ENCODE results near the gene ZBTB16.
"Not testable (repeated sequence)": the region's sequence is repeated elsewhere in the genome, so short reads cannot be mapped to it uniquely, and the experiment has no call there.

The ZBTB16 gene

DNA sequence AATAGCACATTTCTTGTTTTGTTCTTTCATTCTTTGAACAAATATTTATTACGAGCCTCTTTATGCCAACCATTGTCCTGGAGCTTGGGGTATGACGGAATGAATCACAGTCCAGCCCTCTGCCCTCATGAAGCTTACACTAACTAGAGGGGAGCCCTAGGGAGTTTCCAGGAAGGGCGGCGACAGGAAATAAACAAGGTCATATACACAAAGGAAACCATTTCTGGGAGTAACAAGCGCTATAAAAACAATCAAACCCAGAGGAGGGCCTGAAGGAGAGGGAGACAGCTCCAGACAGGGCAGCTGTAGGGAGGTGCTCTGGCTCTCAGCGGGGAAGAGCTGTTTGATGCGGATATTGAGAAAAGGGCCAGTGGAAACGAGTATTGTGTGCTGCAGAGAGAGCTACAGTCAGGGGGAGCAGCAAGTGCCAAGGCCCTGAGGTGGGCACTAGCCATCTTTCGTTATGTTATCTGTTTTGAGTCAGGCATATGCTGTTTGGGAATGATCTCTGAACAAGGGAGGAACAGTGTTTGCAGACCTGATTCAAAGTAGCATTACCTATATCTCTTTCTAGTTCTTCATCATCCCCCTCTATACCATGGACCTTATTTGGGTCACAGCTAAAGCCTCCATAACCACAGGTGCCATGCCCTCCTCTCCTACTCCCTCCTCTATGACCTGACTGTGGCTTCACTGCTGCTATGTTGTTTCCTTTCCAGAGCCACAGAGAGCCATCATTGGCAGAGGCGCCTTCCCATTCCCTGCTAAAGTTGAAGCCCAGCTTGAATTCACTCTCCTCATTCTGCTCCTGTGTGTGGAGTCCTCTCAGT lies 15.3 kb upstream of the ZBTB16 start:
- no peak for DNase-seq

DNA sequence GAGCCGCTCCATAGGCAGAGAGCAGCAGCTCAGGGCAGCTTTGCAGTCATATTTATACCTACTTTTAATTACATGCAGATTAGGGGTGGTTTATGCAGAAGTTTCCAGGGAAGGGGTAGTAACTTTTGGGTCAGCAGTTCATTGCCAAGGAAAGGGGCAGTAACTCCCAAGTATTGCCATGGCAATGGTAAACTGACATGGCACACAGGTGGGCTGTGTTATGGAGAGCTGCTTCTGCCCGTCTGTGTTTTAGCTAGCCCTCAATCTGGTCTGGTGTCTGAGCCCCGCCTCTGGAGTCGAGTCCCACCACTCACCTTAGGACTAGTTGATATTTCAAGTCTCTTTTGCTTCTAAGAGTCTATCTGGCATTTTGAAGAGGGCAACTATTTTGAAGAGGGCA lies 12.2 kb upstream of the ZBTB16 start:
- DNase-seq = no peak

DNA sequence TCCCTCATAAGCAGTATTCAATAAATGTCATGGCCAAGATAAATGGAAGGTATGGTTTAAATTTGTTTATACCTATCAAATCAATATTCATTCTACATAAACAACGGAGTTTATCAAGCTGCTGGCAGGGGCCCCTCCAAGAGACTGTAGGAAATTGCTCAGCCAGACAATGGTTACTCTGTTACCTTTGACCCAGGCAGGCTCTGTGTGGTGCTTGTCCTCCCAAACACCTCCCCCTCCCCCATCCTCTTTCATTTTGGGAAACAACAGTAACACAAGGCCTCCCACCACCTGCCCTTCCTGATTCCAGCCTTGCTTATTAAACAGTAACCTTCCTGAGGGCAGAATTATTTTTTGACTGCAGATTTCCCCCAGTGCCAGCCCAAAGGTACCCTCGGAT lies 10.5 kb upstream of the ZBTB16 start:
- no peak for DNase-seq

GRCh38 chr11:114049766-114050165 lies 9.7 kb upstream of the ZBTB16 start:
- not testable (repeated sequence) for DNase-seq

DNA sequence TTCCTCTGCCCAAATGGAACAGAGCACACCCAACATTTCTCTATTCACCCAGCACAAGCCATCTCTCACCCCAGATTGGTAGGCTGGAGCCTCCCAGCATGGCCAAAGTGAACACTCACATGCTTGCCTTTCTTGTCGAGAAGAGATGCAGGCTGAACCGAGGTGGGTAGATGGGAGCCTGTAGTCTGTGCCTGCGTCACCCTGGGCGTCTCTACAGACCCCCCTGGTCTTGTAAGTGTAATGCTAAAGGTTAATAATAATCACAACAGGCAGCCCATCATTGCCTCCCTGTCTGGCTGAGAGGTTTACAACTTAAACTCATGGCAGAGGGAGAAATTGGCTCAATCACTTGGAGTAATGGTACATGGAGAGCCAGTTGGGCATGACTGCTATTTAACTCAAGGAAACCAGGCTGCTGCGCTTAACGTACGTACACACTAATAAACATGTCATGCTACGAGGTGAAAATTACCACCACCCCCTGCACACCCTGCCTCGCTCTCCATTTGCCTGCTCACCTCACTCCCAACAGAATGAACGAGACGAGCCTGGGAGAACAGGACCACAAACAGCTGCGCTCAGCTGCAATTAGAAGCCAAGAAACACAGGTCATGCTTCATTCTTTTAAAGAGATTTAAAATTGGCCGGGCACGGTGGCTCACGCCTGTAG lies 9.1 kb upstream of the ZBTB16 start:
- DNase-seq = no peak

GRCh38 chr11:114051558-114051957 lies 8.0 kb upstream of the ZBTB16 start:
- DNase-seq = no peak

- no peak for DNase-seq
Observed at GRCh38 chr11:114052160-114052559, 7.4 kb upstream of the ZBTB16 start.

- no peak for DNase-seq
Observed at GRCh38 chr11:114053406-114053805, 6.1 kb upstream of the ZBTB16 start.

GRCh38 chr11:114054806-114055205 lies 4.7 kb upstream of the ZBTB16 start:
- DNase-seq = no peak

- no peak for DNase-seq
Observed at GRCh38 chr11:114056409-114056808, 3.1 kb upstream of the ZBTB16 start.

DNA sequence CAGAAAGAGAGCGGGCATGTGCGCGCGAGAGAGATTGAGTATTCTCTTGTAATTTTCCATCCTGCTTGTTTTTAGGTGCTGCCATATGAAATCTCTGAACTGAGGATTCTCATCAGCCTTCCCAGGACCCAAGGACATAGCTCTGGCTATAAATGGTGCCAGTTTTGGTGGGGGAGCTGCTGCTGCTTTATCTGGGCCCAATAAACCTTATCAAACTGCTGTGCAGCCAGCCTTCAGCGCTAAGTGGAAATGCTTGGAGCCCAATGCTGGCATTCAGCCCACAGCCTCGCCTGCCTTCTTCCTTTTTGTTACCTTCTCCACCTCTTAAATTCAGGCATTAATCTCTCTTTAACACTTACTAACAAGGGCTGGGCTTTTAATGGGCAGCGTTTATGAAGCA lies 2.4 kb upstream of the ZBTB16 start:
- no peak for DNase-seq

DNA sequence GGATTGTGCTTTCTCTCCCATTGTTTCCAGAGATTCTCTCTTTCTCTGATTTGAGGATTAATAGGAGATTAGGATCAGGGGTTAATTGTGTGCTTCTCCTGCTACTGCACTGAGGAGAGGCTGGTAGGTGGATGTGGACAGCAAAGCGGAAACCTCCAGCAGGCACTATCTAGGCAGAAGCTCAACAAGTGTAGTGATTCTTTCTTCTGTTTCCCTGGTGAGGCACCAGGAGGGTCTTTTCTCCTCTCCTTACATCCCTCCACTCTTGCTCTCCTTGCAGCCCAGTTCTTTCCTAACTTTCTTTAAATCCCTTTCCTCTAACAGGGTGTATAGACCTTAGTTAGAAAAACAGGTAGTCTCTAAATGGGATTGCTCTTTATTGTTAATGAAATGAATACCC lies 1.9 kb upstream of the ZBTB16 start:
- no peak for DNase-seq

- DNase-seq = no peak
Observed at GRCh38 chr11:114058026-114058706, 1.3 kb upstream of the ZBTB16 start.

DNA sequence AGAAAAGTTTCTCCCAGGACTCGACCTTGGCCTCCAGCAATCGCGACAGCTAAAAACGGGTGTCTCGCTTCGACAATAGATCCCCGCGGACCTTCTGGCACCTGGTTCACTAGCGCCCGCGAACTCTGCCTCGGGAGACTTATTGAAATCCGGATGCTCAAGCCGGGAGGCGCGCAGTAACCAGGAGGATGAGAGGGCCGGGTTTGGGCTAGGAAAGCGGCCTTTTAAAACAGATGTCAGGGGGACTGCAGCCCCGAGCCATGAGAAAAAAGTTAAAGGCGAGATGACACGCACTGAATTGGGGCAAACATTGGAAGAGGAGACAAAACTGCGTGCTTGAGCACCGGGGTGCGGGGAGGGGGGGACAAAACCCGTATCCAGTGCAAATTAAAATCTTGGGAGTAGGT lies 637 bp upstream of the ZBTB16 start:
- DNase-seq = no peak

GRCh38 chr11:114059984-114060391 lies 477 bp downstream of the ZBTB16 start:
- peak; percentile 47 for DNase-seq

GRCh38 chr11:114060392-114061047 lies 1.0 kb downstream of the ZBTB16 start:
- peak; percentile 50 for DNase-seq

GRCh38 chr11:114061048-114061680 lies 1.7 kb downstream of the ZBTB16 start:
- DNase-seq = no peak

- no peak for DNase-seq
Observed at GRCh38 chr11:114061681-114062049, 2.2 kb downstream of the ZBTB16 start.

GRCh38 chr11:114062272-114062671 lies 2.8 kb downstream of the ZBTB16 start:
- no peak for DNase-seq

GRCh38 chr11:114063149-114063828 lies 3.8 kb downstream of the ZBTB16 start:
- DNase-seq = no peak

DNA sequence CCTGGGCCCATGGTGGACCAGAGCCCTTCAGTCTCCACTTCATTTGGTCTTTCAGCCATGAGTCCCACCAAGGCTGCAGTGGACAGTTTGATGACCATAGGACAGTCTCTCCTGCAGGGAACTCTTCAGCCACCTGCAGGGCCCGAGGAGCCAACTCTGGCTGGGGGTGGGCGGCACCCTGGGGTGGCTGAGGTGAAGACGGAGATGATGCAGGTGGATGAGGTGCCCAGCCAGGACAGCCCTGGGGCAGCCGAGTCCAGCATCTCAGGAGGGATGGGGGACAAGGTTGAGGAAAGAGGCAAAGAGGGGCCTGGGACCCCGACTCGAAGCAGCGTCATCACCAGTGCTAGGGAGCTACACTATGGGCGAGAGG lies 4.3 kb downstream of the ZBTB16 start:
- no peak for DNase-seq

GRCh38 chr11:114064216-114064615 lies 4.7 kb downstream of the ZBTB16 start:
- no peak for DNase-seq

Measured in stimulated activated CD4-positive, alpha-beta T cell treated with anti-CD3 and anti-CD28 coated beads, Interleukin-15, amount 100 ng/mL, for 24 hours (primary cell).